ENCODE data around the gene TPP1.

The TPP1 gene

GRCh38 chr11:6566704-6567370 is 52.4 kb downstream of the TPP1 start:
- H3K9ac ChIP-seq (ENCODE audit: low read length) = no peak overlapping the region
- H3K27ac ChIP-seq (ENCODE audit: low read depth, low read length) = no peak overlapping the region
- H3K36me3 ChIP-seq (ENCODE audit: control insufficient read depth, insufficient read depth, low read length) = no peaks in the 10 kb centered on the region
- H3K27me3 ChIP-seq (ENCODE audit: control insufficient read depth, insufficient read depth, low read length) = peaks cover 7% of the 10 kb centered on the region; the same call in 1 of the 2 replicates
- no peaks in the 10 kb centered on the region for H3K9me3 ChIP-seq (ENCODE audit: control insufficient read depth, insufficient read depth, low read depth, low read length)
- peaks cover 30% of the 10 kb centered on the region for H3K4me1 ChIP-seq (ENCODE audit: control insufficient read depth, insufficient read depth, low read length)
- H3K4me3 ChIP-seq (ENCODE audit: low read depth, low read length) = no peak overlapping the region

GRCh38 chr11:6565988-6566703 is 53.1 kb downstream of the TPP1 start:
- Histone ChIP-seq H3K27me3 (ENCODE audit: control insufficient read depth, insufficient read depth, low read length) (peaks cover 4% of the 10 kb centered on the region; the same call in 1 of the 2 replicates), H3K4me3 (ENCODE audit: low read depth, low read length) (no peak overlapping the region), H3K36me3 (ENCODE audit: control insufficient read depth, insufficient read depth, low read length) (no peaks in the 10 kb centered on the region; the same call in 1 of the 2 replicates), H3K4me1 (ENCODE audit: control insufficient read depth, insufficient read depth, low read length) (peaks cover 30% of the 10 kb centered on the region), H3K27ac (ENCODE audit: low read depth, low read length) (no peak overlapping the region), H3K9me3 (ENCODE audit: control insufficient read depth, insufficient read depth, low read depth, low read length) (no peaks in the 10 kb centered on the region), H3K9ac (ENCODE audit: low read length) (no peak overlapping the region)

- H3K9me3 ChIP-seq (ENCODE audit: control insufficient read depth, insufficient read depth, low read depth, low read length) = no peaks in the 10 kb centered on the region
- no peaks in the 10 kb centered on the region; the same call in 1 of the 2 replicates for H3K36me3 ChIP-seq (ENCODE audit: control insufficient read depth, insufficient read depth, low read length)
- H3K27me3 ChIP-seq (ENCODE audit: control insufficient read depth, insufficient read depth, low read length) = peaks cover 1% of the 10 kb centered on the region; the same call in 1 of the 2 replicates
- H3K4me1 ChIP-seq (ENCODE audit: control insufficient read depth, insufficient read depth, low read length) = peaks cover 30% of the 10 kb centered on the region
- no peak overlapping the region for H3K4me3 ChIP-seq (ENCODE audit: low read depth, low read length)
- no peak overlapping the region for H3K27ac ChIP-seq (ENCODE audit: low read depth, low read length)
- H3K9ac ChIP-seq (ENCODE audit: low read length) = no peak overlapping the region
Measured at GRCh38 chr11:6565325-6565724, 53.9 kb downstream of the TPP1 start.

GRCh38 chr11:6563667-6564066 is 55.6 kb downstream of the TPP1 start:
- Histone ChIP-seq H3K9me3 (ENCODE audit: control insufficient read depth, insufficient read depth, low read depth, low read length) (no peaks in the 10 kb centered on the region), H3K9ac (ENCODE audit: low read length) (no peak overlapping the region), H3K27me3 (ENCODE audit: control insufficient read depth, insufficient read depth, low read length) (no peaks in the 10 kb centered on the region), H3K4me3 (ENCODE audit: low read depth, low read length) (no peak overlapping the region), H3K36me3 (ENCODE audit: control insufficient read depth, insufficient read depth, low read length) (no peaks in the 10 kb centered on the region; the same call in 1 of the 2 replicates), H3K4me1 (ENCODE audit: control insufficient read depth, insufficient read depth, low read length) (peaks cover 30% of the 10 kb centered on the region), H3K27ac (ENCODE audit: low read depth, low read length) (no peak overlapping the region)

- no peak overlapping the region for H3K27ac ChIP-seq (ENCODE audit: low read depth, low read length)
- no peaks in the 10 kb centered on the region for H3K9me3 ChIP-seq (ENCODE audit: control insufficient read depth, insufficient read depth, low read depth, low read length)
- no peaks in the 10 kb centered on the region for H3K27me3 ChIP-seq (ENCODE audit: control insufficient read depth, insufficient read depth, low read length)
- H3K4me3 ChIP-seq (ENCODE audit: low read depth, low read length) = no peak overlapping the region
- H3K9ac ChIP-seq (ENCODE audit: low read length) = no peak overlapping the region
- H3K36me3 ChIP-seq (ENCODE audit: control insufficient read depth, insufficient read depth, low read length) = no peaks in the 10 kb centered on the region; the same call in 1 of the 2 replicates
- H3K4me1 ChIP-seq (ENCODE audit: control insufficient read depth, insufficient read depth, low read length) = peaks cover 27% of the 10 kb centered on the region
Measured at GRCh38 chr11:6563121-6563619, 56.1 kb downstream of the TPP1 start.

Data from HUES6 (cell line).